Stimulated activated CD4-positive, alpha-beta T cell treated with anti-CD3 and anti-CD28 coated beads, TNF-alpha, amount 100 ng/mL, for 1 hour (primary cell): Measurements from ENCODE around the gene LRP2.
A peak's percentile ranks its signal among the peaks of the same experiment; 100 is the strongest.

ENCODE experiments used
- DNase-seq, 3 donors: peaks; one replicate each; pipeline ENCODE4 v3.0.0-alpha.2; 2020; ENCODE audit warnings: low read depth in 3 of 3, low spot score in 1 of 3

Gene LRP2

DNA sequence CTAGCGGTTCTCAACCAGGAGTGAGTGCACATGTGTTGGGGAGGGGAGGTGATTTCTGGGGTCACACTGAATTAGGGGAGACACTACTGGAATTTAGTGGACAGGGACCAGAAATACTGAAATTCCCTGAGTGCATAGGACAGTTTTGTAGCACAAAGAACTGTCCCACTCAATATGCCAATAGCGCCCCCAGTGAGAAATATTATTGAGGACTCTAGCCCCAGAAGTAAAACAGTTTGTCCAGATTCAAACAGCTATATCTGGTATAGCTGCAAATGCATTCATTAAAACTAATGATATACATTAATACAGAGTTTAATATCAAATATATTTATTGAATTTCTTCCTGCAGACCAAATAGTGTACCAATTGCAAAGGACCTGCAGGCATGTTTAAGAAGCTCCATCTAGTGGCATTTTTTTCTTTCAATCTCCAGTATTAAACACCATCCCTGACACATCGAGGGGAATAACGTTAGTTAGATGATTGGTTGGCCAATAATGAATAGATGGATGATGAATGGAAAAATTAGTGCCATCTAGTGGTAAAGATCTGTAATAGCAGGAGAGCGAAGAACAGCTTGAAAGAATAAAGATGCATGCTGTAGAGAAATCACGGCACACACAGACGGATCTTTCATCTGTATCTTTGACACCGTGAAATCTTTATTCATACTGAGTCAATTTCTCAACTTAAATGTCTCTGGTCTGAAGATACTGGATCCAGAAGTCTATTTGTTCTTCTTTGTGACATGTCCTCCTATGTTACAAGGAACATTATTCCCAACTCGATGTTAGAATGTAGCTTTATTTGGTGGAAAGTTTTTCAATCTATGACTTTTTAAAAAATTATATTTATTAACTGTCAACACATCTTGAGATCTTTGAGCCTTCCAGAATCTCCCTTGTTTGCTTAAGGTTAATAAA lies 230.5 kb downstream of the LRP2 start:
- DNase-seq: no peak

DNA sequence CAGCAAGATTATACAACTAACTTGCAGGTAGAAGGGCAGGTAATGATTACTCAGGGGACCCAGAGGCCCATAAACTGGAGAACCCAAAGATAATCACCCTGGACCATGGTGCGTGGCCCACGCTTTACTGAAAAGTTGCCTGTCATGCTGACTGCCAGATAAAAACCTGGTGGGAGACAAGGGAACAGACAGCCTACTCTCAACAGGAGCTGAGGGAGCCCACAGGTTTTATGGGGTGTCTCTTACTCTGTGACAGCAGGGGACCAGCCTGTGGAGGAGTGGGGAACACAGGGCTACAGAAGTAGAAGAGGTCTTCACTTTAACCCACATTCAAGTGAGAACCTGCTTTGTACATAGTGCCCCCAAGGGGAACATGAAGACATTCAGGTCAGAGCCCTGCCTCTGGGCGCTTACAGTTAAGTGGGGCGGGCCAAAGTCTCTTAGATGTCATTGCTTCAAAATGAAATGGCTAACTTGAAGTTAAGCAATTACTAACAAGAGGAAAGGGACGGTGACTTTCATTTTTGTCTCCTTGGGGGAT lies 232.6 kb downstream of the LRP2 start:
- DNase-seq: no peak

DNA sequence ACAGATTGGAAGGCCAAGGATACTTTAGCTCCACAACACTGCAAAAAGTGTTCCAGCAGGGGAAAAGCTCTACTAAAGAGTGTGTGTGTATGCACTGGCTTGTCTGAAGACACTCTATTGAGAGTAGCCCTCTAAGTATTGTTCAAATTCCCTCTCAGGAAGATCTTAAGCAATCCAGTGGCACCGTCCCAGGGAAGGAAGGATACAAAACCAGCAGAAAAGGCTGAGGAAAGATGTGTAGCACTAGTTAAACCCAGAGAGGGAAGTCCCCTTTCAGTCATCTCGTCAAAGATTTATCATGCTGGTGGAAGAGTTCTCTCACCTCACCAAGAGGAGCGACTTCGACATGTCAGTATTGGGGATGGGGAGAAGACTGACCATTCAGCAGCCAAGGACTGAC lies 242.5 kb downstream of the LRP2 start:
- no peak for DNase-seq

DNA sequence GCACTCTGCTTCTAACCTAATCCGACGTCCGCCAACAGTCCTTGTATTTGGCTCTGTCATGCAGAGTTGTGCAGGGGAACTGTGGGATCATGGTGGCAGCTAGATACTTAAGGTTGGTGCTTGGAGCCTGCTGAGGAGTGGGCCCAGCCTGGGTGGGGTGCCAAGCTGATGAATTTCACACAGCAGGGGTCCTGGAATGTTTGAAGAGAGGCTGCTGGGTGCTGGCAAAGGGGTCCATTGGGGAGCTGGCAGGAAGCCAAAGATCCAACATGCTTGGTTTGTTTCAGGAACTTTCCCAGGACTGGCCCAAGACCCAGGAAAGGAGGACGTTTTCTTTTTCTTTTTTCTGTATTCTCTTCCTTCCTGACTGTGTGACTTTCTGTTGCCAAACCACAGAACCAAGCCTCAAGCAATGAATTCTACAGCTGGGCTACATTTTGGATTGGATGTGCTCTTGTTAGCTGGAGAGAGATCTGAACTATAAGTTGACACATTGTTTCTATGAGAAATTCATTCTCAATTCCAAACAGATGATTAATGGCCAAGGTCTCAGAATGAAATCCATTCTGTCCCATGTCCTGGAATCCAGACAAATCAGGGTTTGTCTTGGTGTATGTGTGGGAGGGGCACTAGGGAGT lies 243.1 kb downstream of the LRP2 start:
- no peak for DNase-seq

DNA sequence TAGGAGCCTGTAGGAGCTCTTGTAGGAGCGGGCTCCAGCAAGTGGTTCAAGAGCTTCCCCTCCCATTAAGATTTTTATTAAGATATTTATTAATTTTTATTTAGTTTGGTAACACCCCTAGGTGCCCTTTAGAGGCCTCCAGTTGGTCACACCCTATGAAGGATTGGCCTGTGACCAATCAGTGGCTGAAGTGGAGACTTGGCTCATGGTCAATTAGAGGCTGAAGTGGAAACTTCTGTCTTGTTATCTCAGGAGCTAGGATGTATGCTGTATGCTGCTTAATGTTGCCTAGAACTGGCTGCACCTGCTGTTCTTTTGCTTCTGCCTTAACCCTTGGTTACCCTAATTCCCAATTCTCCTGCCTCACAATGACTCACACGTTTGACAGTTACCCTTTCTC lies 244.3 kb downstream of the LRP2 start:
- no peak for DNase-seq

DNA sequence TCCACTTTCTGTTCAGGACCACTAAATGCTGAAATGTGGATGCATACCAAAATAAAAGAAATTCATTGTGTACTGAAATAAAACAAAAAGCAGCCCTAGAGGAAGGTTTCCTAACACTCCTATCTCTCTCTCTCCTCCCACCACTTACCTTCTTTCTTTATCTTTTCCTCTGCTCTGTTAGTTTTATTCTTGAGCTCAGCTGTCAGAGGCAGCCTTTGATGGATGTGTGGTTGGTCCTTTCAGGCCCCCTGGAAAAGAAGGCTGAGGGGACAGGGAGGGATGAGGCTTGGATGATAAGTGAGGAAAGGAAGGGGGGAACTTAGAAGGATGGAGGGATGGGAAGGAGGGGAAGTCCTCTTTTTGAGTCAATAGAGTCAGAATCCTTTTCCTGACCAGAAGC lies 245.3 kb downstream of the LRP2 start:
- no peak for DNase-seq

DNA sequence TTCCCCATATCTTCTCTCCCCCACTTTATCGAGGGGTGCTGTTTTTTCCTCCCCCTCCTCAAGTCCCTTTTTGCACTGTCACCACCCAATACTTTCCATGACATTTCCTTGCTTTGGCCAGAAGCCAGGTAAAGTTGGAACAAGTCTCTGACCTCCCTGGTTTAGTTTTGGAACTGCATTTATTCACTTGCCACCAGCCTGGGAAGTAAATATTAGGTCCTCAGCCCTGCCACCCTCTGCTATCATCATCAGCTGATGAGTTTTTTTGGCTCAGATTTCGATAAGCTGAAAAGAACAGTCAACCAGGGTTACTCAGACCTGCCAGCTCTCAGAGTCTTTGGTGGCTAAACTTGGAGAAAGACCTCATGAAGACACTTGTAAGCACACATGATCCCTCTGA lies 246.0 kb downstream of the LRP2 start:
- no peak for DNase-seq

DNA sequence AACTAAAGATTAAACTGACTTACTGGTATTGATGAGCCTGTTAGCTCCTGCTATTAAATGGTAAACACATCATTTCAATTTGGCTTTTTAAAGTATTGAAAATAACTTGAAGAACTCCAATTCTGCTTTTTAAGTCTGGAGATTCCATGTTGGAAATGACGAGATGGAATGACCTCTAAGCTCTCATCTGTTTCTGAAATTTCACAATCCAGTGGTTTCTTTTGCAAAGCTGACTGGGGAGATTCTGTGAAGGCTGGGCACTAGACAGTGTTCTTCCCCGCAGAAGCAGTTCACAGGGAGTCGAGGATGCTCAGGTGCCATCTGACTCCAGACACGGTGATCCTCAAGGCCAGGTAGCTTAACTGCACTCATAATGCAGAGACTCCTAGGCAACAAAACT lies 248.3 kb downstream of the LRP2 start:
- DNase-seq: no peak

DNA sequence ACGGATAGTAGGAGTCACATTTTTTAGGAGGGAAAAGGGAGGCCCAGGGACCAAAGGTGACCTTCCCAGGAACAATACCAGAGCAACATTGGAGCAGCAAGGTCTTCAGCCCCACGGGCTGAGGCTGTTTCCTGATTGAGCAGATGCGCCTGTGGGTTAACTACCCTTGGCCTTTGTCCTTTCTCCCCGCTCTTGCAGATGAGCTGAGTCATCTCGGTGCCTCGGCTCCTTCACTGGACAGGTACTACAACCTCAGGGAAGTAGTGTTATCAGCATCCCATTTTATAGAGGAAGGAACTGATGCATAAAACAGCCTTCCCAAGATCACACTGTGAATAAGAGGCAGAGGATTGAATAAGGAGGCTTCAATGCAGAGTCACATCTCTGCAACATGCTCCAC lies 249.5 kb downstream of the LRP2 start:
- no peak for DNase-seq

DNA sequence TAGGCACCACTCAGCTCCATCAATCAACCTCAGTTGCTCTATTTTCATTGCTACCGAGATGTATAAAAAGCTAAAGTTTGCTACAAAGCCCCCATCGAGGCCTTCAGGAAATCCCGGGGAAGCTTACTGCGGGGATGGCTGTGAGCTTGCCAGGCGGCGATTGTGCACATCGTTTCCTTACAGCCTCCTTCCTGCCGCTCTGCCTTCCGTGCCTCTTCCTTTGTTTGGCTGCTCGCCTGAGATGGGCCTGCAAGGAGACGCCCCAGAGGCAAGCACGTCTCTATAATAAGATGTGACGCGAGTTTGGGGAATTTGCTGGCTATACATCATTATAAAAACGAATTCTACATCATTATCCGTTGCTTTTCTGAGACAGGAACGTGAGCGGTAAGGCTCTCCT lies 251.4 kb downstream of the LRP2 start:
- DNase-seq: no peak

DNA sequence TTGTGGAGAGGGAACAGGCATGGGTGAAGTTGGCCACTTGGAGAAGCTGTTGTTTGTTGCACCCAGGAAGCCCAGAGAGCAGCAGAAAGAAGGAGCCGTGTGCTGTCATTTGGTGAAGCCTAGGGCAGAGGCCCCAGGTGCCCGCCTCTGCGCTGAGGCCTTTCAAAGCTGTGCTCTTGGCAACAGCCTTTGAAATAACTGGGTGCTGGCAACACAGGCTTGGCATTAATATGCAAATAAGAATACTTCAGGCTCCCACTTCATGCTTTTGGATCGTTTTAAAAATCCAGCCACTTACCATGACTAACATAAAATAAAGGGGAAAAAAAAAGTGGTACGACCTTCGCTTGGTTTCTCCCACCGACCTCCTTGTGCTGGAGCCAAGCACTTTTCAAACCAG lies 251.9 kb downstream of the LRP2 start:
- DNase-seq: no peak

DNA sequence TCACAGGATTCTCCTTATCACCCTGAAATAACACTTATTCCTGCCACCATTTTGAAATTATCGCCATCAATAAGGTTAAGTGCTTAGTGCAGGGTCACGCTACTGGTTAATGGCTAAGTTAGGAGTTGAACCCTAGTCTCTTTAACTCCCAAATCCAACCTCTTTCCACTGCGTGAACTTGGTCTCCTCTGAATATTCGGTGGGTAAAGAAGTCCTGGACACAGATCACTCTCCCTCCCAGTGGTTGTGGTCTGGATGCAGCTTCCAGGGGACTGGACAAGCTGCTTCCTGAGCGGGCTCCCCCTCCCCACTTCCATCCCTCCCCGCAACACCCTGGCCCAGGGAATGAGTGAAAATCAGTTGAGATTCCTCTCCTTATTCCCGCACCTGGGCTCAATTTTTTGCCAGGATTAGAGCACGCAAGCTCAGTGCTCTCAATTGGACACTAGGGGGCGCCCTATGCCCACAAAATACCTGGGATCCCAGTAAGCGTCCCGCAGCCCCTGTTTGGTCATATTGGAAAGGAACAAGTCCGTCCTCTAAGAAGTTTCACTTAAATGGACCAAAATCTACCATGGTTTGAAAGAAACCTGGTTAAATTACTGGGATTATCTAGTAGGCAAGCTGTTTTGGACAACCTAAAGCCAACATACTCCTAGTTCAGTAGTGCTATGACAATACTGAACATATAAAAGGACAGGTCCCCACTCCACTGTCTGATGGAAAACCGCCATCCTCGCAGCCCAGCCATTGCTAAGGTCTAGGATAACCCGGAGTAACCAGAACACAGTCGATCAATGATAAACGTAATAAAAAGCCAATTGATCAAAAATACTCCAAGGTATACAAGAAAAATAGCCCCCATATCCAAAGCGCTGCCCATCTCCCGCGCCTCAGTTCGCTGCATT lies 252.6 kb downstream of the LRP2 start:
- DNase-seq: peak; percentile 43 to 52 (median 52)

DNA sequence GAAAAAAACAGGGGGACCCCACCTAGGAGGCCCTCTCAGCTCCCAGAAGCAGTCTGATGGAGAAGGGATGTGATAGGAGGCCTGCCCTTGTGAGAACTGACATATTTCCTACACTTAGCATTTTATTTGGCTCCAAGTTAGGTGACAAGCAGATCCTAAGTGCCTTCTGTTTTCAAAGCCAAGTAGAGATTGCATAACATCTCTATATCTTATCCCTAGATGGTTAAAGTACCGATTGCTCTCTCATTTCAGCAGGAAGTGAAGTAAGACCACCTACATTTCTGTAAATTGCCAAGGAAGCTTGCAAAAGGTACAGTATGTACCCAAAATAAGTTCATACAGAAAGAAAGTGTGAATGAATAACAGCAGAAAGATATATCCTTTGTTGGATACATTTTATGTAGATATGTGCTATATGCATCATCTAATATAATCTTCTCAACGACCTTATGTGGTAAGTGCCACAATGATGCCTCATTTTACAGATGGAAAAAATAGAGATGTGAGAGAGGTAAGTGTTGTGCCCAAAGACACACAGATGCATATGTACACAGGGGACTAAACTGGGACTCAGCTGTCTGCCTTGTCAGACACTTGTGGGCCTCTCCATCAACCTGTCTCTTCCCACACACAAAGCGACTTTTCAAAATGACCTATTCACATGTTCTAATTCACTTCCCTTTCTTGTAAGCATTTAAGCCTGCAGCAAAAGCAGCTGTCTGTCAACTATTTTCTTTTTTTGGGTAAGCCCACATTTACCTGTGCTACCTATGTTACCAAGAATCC lies 254.0 kb downstream of the LRP2 start:
- no peak for DNase-seq

DNA sequence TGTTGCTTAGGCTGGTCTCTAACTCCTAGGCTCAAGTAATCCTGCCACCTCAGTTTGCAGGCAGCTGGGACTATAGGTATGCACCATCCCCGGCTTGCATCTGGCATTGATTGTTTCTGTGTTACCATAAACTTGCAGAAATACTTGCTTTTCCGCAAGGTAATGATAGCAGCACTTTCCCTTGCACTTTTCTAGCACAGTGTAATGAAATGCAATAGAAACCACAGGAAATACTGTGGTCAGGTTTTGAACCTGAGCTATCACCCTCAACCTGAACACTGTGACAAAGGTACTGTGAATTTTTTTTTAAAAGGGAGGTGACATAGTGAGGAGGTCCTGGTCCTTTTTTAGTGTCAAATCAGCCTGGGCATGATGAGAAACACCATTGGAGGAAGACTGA lies 254.7 kb downstream of the LRP2 start:
- no peak for DNase-seq

DNA sequence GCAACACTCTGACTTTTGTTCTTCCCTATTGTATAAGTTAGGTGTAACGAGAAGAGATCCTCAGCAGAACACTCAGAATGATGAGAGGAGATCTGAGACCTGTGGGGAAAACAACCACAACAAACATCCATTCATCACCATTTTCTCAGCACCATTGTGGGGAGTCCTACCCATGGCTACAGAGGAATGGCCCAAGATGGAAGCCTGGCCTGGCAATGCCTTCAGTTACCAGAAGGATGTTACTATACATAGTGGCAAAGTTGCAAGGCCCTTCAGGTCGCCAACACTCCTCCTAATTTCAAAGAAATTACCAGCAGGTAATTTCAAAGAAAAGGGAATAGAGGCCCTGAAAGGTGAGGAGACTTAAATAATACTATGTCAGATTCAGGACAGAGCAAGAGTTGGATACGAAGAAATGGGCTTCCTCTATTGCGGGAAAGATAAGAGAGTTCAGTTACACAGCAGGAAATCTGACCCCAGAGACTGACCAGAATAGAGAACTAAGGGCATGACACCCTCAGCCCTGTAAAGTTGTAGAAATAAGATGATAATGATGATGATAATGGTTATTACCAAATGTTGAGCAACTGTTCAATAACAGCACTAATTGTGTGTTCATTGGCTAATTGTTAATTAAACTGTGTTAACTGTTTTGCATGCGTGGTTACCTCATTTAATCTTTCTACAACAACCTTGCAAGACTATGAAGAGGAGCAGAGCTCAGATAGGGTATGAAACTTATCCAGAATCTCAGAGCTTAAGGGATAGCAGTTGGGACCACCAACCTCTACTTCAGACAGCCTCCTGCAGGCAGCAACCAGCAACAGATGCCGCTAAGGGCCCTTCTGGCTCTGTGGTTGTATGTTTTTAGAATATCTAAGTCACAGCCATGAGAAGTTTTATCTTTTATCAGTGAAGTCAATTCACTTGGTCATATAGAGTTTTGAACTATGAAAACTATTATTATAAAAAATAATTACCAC lies 255.5 kb downstream of the LRP2 start:
- DNase-seq: no peak

DNA sequence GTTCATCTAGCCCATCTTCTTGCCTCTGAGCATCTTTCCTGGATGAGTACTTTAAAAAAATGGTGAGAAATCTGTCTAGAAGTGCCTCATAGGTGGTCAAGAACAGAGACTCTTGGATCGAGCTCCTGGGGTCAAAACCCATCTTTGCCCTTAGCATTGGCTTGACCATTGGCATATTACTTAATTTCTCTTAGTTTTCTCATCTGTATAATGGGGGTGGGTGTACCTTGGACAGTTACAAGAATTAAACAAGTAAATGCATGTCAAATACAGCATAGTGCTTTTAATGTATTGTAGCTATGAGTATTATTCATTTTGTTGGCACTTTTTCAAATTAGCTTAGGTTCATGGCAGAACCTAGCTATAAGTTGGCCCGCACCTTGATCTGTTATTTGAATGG lies 256.2 kb downstream of the LRP2 start:
- no peak for DNase-seq

DNA sequence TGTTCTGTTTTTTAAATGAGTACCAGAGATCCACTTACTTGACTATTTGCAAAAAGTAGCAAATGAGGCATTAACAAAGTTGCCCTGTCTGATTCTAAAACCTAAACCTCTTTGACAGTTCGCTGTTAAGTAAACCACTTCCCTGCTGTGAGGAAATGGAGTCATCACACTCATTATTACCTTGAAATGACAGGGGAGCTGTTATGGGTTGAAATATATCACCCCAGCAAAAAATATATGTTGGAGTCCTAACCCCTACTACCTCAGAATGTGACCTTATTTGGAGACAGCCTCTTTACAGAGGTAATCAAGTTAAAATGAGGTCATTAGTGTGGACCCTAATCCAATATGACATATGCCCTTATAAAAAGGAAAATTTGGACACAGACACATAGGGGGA lies 256.9 kb downstream of the LRP2 start:
- DNase-seq: no peak

DNA sequence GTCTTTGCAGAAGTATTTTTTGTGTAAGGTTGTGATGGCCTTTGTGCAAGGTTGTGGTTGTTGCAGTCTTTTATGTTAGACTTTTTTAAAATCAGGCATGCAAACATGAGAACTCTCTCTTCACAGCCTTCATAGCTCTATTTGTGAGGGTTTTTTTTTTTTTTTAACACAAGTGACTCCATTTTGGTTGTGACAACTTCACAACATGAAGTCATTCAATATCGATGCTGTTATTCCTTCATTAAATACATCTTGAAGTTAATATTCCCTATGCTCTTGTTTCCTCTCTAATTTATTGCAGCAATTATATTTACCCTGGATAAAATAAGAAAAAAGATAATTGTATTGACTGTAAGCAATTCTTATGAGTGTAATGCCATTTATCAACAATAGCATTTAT lies 257.5 kb downstream of the LRP2 start:
- no peak for DNase-seq

DNA sequence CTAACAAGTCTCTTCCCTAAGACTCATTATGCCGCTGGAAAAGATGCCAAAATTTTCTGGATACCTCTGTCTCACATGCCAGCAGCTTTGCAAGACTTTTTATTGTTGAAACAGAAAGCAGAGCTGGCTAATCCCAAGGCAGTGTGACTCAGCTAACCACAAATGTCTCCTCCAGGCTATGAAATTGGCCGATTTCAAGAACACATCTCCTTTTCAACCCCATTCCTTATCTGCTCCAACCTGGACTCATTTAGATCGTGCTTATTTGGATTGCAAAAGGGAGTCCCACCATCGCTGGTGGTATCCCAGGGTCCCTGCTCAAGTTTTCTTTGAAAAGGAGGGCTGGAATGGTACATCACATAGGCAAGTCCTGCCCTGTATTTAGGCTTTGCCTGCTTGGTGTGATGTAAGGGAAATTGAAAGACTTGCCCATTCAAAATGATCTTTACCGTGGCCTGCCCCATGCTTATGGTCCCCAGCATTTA lies 266.7 kb downstream of the LRP2 start:
- DNase-seq: no peak
